Myocyte (in vitro differentiated cells): ENCODE data around the gene AATF. TPM values are rescaled to one million over a fixed set of nuclear protein-coding genes. Genes with fewer than 3 reads are reported as not detected.

Source experiments
- DNase-seq: peaks from one replicate; pipeline ENCODE4 v3.0.0-alpha.2; 2012; ENCODE audit warnings: low read depth
- total RNA-seq: library from RNA; depleted of rRNA; stranded (reverse); fragments of >200 nt; gene quantifications from 2 replicates; pipeline ENCODE4 v1.2.3, GENCODE V29; 2014

Gene AATF
- total RNA-seq, 1 donor from 2014 or later = 36.1 TPM

GRCh38 chr17:36977568-36977967, 28.8 kb downstream of the AATF start:
- no peak for DNase-seq

- no peak for DNase-seq
Observed at GRCh38 chr17:36978810-36979564, 30.2 kb downstream of the AATF start.

- DNase-seq = no peak
Observed at GRCh38 chr17:36979565-36979941, 30.8 kb downstream of the AATF start.

- peak; percentile 22 for DNase-seq
Observed at GRCh38 chr17:36980280-36980761, 31.6 kb downstream of the AATF start.

GRCh38 chr17:36983618-36984017, 34.9 kb downstream of the AATF start:
- no peak for DNase-seq

- no peak for DNase-seq
Observed at GRCh38 chr17:36989173-36989572, 40.4 kb downstream of the AATF start.

- DNase-seq = no peak
Observed at GRCh38 chr17:36992701-36993100, 43.9 kb downstream of the AATF start.

GRCh38 chr17:36993227-36993626, 44.5 kb downstream of the AATF start:
- DNase-seq = no peak

- peak; percentile 20 for DNase-seq
Observed at GRCh38 chr17:36994438-36994837, 45.7 kb downstream of the AATF start.

GRCh38 chr17:36999471-36999870, 50.7 kb downstream of the AATF start:
- DNase-seq = no peak

- DNase-seq = no peak
Observed at GRCh38 chr17:37016780-37017179, 68.0 kb downstream of the AATF start.

GRCh38 chr17:37017404-37017803, 68.7 kb downstream of the AATF start:
- DNase-seq = no peak

- DNase-seq = no peak
Observed at GRCh38 chr17:37019117-37019740, 70.5 kb downstream of the AATF start.

GRCh38 chr17:37019741-37020129, 71.0 kb downstream of the AATF start:
- DNase-seq = no peak

- DNase-seq = no peak
Observed at GRCh38 chr17:37024181-37024637, 75.5 kb downstream of the AATF start.

- no peak for DNase-seq
Observed at GRCh38 chr17:37025238-37025637, 76.5 kb downstream of the AATF start.

GRCh38 chr17:37025847-37026530, 77.2 kb downstream of the AATF start:
- no peak for DNase-seq

GRCh38 chr17:37026531-37026869, 77.7 kb downstream of the AATF start:
- DNase-seq = no peak

- no peak for DNase-seq
Observed at GRCh38 chr17:37028040-37028439, 79.3 kb downstream of the AATF start.

GRCh38 chr17:37031493-37032083, 82.8 kb downstream of the AATF start:
- no peak for DNase-seq

GRCh38 chr17:37037590-37038155, 88.9 kb downstream of the AATF start:
- DNase-seq = peak; percentile 59

- no peak for DNase-seq
Observed at GRCh38 chr17:37039269-37039668, 90.5 kb downstream of the AATF start.
